HEK293T (cell line): ENCODE results near the gene POLK.
"Not testable (repeated sequence)": the region's sequence is repeated elsewhere in the genome, so short reads cannot be mapped to it uniquely, and the experiment has no call there.

Source experiments
- ELF4 ChIP-seq: fragments of 450-650 bp; IDR thresholded peaks from 2 replicates; pipeline ENCODE4 v1.6.1; 2017; ENCODE audit warnings: antibody characterized with exemption
- FOXA1 ChIP-seq: fragments of 450-650 bp; IDR thresholded peaks from 2 replicates; pipeline ENCODE4 v1.6.1; 2016; ENCODE audit warnings: mild to moderate bottlenecking
- FOXK2 ChIP-seq: fragments of 450-650 bp; IDR thresholded peaks from 2 replicates; pipeline ENCODE4 v1.6.1; 2016; ENCODE audit warnings: mild to moderate bottlenecking
- FOXM1 ChIP-seq: fragments of 450-650 bp; IDR thresholded peaks from 2 replicates; pipeline ENCODE4 v1.6.1; 2017; ENCODE audit warnings: mild to moderate bottlenecking, borderline replicate concordance
- HDGF ChIP-seq: fragments of 450-650 bp; IDR thresholded peaks from 2 replicates; pipeline ENCODE4 v1.6.1; 2017; ENCODE audit warnings: antibody characterized with exemption, borderline replicate concordance
- LEF1 ChIP-seq: fragments of 450-650 bp; IDR thresholded peaks from 2 replicates; pipeline ENCODE4 v1.6.1; 2017; ENCODE audit warnings: mild to moderate bottlenecking, borderline replicate concordance
- NFRKB ChIP-seq: fragments of 450-650 bp; IDR thresholded peaks from 2 replicates; pipeline ENCODE4 v1.6.1; 2016; ENCODE audit warnings: mild to moderate bottlenecking, moderate library complexity
- SP1 ChIP-seq: fragments of 450-650 bp; IDR thresholded peaks from 2 replicates; pipeline ENCODE4 v1.6.1; 2017
- TARDBP ChIP-seq: fragments of 450-650 bp; IDR thresholded peaks from 2 replicates; pipeline ENCODE4 v1.6.1; 2016

DNA sequence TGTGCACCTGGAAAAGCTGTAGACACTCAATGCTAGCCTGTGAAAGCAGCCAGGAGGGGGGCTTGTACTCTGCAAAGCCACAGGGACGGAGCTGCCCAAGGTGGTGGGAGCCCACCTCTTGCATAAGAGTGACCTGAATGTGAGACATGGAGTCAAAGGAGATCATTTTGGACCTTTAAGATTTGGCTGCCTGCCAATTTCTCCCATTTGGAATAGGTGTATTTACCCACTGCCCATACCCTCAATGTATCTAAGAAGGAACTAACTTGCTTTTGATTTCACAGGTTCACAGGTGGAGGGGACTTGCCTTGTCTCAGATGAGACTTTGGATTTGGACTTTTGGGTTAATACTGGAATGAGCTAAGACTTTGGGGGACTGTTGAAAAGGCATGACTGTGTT lies 12.8 kb upstream of the POLK start:
- TF ChIP-seq NFRKB, ELF4, FOXA1, FOXM1, LEF1, FOXK2, TARDBP, SP1, HDGF: not testable (repeated sequence)
